Measurements from ENCODE around the gene SIGLEC9. TPM values are rescaled to one million over a fixed set of nuclear protein-coding genes. Genes with fewer than 3 reads are reported as not detected.

SIGLEC9 gene
- total and polyA plus RNA-seq, 10 of the 15 experiments (the other 5 are each of a cell fraction or from before 2014, with no cell fraction given), result 0.10 TPM; not detected in 9

- DNase-seq (ENCODE audit: low read depth, low spot score) (no peak), FAIRE-seq (no peak), ATAC-seq (no peak)
- Histone ChIP-seq H3K27me3 (replicated peaks in 1 of 2; ENCODE audit: control insufficient read depth in 2 of 2, insufficient read depth in 2 of 2, low read length in 1 of 2) (peaks cover 0 to 3% of the 10 kb centered on the region in 2 experiments; a peak in 2 of 4 replicates), H3K4me3 (no peak overlapping the region), H4K20me1 (ENCODE audit: control insufficient read depth, insufficient read depth) (no peaks in the 10 kb centered on the region), H3K79me2 (ENCODE audit: control insufficient read depth, insufficient read depth, low read length) (no peaks in the 10 kb centered on the region), H3K4me2 (ENCODE audit: control insufficient read depth, insufficient read depth) (no peak overlapping the region), H3K4me1 (ENCODE audit: control insufficient read depth, insufficient read depth, low read length) (peaks cover 5% of the 10 kb centered on the region; the same call in 1 of the 2 replicates), H3K9me3 (replicated peaks; ENCODE audit: control insufficient read depth, insufficient read depth, low read length) (no peaks in the 10 kb centered on the region), H3K9ac (ENCODE audit: control insufficient read depth, insufficient read depth, low read length) (no peak overlapping the region), H2AFZ (ENCODE audit: control insufficient read depth, low read depth, low read length) (no peak overlapping the region), H3K36me3 (ENCODE audit: control insufficient read depth in 2 of 2, insufficient read depth in 2 of 2, low read length in 1 of 2) (no peaks in the 10 kb centered on the region), H3K27ac (ENCODE audit: control insufficient read depth, insufficient read depth) (no peak overlapping the region)
- intact Hi-C loops (cut with micrococcal nuclease; ENCODE audit: unreplicated experiment) (no loop called here), in situ Hi-C loops (cut with MboI) (no loop called here)
- ChIA-PET POLR2A (no interaction called here), CTCF (no interaction called here), RAD21 (ENCODE audit: unreplicated experiment) (no interaction called here), SMC1A (ENCODE audit: uncharacterized antibody, unreplicated experiment) (no interaction called here)
- WGBS (ENCODE audit: insufficient coverage, insufficient replicate concordance, low lambda C conversion rate, missing lambda C conversion rate), result 55% methylated on average over 9 of the region's 9 CpGs
- BruUV-seq (replicated peaks), result no TSS peak
- TF ChIP-seq NR2C1 (IDR thresholded peaks at IDR 0.05) (no peak), LARP7 (IDR thresholded peaks at IDR 0.05) (no peak), FOXM1 (IDR thresholded peaks at IDR 0.05; ENCODE audit: low read depth, low read length) (no peak), TCF7 (IDR thresholded peaks at IDR 0.05; ENCODE audit: borderline replicate concordance) (no peak), ZNF592 (IDR thresholded peaks at IDR 0.05) (no peak), BCL3 (IDR thresholded peaks at IDR 0.05; ENCODE audit: borderline replicate concordance, insufficient read depth, low read depth, low read length, poor library complexity, severe bottlenecking) (no peak), RELB (IDR thresholded peaks at IDR 0.05; ENCODE audit: low read depth) (no peak), TBL1XR1 (IDR thresholded peaks at IDR 0.05; ENCODE audit: low read depth, low read length) (no peak), PRDM15 (CRISPR knock-in tag; IDR thresholded peaks at IDR 0.05) (no peak), MYC (IDR thresholded peaks at IDR 0.05; ENCODE audit: insufficient read depth, insufficient read length, insufficient replicate concordance, low read length, severe bottlenecking) (no peak), KLF5 (IDR thresholded peaks at IDR 0.05; ENCODE audit: partially characterized antibody) (no peak), TCF3 (IDR thresholded peaks at IDR 0.05; ENCODE audit: borderline replicate concordance, insufficient read depth, low read depth, low read length) (no peak), BHLHE40 (IDR thresholded peaks at IDR 0.05; ENCODE audit: borderline replicate concordance in 1 of 2, low read depth in 2 of 2, low read length in 1 of 2) (no peak), ZNF24 (IDR thresholded peaks at IDR 0.05) (no peak)
Observed at GRCh38 chr19:51123802-51124201, 904 bp upstream of the SIGLEC9 start.
